ENCODE results near the gene SLC5A11.
"Not testable (repeated sequence)": the region's sequence is repeated elsewhere in the genome, so short reads cannot be mapped to it uniquely, and the experiment has no call there.

SLC5A11 gene

DNA sequence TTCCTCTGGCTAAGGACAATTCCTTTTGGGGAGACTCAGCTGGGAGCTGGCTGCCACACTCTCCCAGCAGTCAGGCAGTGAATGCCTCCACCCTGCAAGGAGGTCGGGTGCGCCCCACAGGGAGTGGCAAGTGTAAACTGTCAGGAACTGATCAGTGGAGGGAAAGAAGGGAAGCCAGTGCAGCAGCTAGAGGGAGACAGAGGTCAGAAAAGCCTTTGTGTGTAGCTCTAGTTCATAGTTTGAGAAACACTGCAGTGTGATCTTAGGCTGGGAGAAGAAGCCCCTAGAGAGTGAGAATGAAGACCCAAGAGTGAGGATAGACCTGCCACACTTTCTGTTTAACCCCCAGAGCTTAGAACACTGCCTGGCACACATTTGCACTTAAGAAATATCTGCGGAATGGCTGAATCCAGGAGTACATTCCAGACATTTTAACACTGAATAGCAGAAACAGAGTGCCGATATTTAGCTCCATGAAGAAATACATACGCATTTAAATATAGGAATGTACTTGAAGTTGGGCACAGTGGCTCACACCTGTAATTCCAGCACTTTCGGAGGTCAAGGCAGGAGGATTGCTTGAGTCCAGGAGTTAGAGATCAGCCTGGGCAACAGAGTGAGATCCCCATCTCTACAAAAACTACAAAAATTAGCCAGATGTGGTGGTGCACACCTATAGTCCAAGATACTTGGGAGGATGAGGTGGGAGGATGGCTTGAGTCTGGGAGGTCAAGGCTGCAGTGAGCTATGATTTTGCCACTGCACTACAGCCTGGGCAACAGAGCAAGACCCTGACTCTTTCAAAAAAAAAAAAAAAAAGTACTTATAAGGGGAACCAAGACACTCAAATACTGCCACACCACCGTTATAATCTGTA, 11.1 kb upstream of the SLC5A11 start:
- peak; percentile 31 for DNase-seq (ENCODE audit: low spot score)

GRCh38 chr16:24836836-24837235, 8.9 kb upstream of the SLC5A11 start:
- no peak for DNase-seq (ENCODE audit: low spot score)

- no peak for DNase-seq (ENCODE audit: low spot score)
Observed at GRCh38 chr16:24837969-24838368, 7.8 kb upstream of the SLC5A11 start.

- peak; percentile 5 for DNase-seq (ENCODE audit: low spot score)
Observed at GRCh38 chr16:24838554-24839266, 7.1 kb upstream of the SLC5A11 start.

- DNase-seq (ENCODE audit: low spot score): no peak
Observed at GRCh38 chr16:24839347-24839972, 6.3 kb upstream of the SLC5A11 start.

DNA sequence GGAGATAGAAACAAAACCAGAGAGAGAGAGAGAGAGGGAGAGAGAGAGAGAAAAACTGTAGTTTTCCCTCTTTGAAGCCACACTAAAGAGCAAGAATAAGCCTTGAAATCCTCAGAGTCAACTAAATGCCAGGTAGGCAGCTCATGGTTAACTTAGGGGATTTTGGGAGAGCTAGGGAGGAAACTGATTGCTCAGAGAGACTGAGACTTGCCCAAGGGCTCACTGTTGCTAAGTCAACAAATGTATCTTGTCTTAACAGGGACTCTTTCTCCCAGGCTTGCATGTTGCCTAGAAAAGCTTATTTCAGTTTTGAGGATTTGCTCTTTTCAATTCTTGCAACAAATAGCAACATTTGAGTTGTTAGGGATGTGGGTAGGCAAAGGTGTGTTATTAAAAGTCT, 4.5 kb upstream of the SLC5A11 start:
- no peak for DNase-seq (ENCODE audit: low spot score)

DNA sequence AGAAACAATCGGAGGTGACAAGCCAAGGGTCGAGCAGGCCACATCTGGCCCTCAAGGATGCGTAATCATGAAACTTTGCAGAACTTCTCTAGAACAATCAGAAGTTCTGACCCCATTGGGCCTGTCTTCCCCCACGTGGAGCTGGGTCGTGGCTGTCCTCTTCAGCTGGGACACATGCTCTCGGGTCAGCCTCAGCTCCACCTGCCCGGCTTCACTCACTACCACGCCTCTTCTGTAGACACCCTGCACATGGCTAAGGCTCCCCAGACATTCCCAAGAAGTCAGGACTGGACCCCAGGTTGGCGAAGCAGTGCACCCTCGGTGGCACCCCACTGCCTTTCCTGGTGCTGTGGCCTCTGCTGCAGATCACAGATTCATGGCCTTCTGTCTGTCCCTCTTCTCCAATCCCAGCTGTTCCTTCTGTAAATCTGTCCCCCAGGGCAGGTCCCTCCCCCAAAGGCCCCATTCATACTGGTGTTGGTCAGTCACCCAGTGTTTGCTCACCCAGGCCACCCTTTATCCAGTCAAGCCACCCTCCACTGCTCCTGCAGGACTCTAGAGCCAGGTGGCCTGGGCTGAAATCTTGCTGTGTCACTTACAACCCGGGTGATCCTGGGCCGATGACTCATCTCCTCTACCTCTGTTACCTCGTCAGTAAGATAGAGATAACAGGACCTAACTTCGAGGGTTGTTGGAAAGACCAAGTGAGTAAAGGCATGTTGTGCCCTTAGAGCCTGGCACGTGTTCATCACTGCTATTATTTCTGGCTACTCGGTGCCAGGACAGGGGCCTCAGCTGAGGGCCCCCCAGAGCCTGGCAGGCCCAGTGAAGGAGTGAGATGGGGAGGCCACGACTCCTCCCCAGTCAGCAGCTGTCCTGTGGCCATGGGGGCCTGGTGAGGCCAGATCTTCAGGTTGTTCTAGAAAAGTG, 1.4 kb upstream of the SLC5A11 start:
- DNase-seq (ENCODE audit: low spot score): peak; percentile 25

- DNase-seq (ENCODE audit: low spot score): not testable (repeated sequence)
Observed at GRCh38 chr16:24845031-24845365, 765 bp upstream of the SLC5A11 start.

DNA sequence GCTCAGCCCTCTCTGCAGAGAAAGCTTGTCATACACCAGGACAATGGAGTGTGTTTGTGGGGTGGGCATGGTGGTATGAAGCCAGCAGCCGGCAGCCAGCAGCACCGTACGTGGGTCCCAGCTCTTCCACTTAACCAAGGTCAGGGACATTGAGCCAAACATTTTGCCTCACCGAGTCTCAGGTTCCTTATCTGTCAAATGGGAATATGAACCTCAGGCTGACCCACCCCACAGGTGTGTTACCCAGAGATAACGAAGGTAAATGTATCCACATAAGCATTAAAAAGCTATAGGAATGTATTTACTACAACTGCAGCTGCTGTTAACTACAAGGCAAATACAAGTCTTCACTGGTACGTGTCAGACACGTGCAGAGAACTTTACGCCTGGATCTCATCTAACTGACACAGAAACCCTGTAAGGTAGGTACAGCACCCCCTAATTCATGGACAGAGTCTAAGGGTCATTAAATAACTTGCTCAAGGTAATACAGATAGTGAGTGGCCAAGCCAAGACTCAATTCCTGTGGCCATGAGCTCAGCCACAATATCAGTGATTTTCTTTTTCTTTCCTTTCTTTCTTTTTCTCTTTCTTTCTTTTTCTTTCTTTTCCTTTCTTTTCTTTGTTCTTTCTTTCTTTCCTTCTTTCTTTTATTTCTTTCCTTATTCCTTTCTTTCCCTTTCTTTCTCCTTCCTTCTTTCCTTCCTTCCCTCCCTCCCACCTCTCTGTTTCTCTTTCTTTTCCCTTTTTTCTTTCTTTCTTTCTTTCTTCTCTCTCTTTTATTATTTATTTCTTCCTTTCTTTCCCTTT, 990 bp downstream of the SLC5A11 start:
- no peak for DNase-seq (ENCODE audit: low spot score)

DNA sequence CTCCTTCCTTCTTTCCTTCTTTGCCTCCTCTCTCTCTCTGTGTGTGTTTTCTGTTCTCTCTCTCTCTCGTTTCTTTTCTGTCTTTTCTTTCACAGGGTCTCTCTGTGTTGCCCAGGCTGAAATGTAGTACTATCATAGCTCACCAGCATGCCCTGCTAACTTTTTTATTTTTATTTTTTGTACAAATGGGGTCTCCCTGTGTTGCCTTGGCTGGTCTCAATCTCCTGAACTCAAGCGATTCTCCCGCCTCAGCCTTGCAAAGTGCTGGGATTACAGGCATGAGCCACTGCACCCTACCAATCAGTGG, 1.5 kb downstream of the SLC5A11 start:
- no peak for DNase-seq (ENCODE audit: low spot score)

GRCh38 chr16:24848065-24848464, 2.3 kb downstream of the SLC5A11 start:
- no peak for DNase-seq (ENCODE audit: low spot score)

DNA sequence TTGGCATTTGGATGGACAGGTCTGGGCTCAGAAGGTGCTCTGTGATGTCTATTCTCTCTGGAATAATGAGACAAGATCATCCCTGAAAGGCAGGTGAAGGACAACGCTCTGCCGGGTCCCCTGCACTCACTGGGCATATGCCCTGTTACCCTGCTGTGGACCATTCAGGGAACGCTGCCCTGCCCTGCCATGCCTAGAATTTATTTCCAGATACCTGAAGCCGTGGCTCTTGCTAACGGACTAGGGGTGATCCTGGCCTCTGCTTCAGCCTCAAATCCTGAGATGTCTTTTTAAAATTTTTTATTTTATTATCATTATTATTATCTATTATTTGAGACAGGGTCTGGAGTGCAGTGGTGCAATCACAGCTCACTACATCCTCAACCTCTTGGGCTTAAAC, 3.9 kb downstream of the SLC5A11 start:
- no peak for DNase-seq (ENCODE audit: low spot score)

- no peak for DNase-seq (ENCODE audit: low spot score)
Observed at GRCh38 chr16:24850289-24850938, 4.7 kb downstream of the SLC5A11 start.

DNA sequence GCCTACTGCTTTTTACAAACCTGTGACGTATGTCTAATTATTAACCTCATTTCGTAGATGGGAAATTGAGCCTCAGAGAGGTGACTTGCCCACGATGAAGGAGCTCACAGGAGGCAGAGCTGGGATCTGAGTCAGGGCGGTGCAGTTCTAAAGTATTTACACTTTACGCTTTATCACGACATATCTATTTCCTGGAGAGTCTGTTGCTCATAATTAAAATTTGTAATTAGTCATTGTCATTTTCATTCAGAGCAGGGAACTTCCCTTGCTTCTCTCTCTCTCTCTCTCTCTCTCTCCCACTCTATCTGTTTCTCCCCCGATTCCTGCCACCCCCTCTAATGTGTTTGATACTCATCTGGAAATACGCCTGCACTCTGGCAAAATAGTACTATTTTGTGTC, 5.9 kb downstream of the SLC5A11 start:
- DNase-seq (ENCODE audit: low spot score): no peak

GRCh38 chr16:24852281-24852721, 6.5 kb downstream of the SLC5A11 start:
- no peak for DNase-seq (ENCODE audit: low spot score)

GRCh38 chr16:24853169-24853824, 7.5 kb downstream of the SLC5A11 start:
- DNase-seq (ENCODE audit: low spot score): no peak

DNA sequence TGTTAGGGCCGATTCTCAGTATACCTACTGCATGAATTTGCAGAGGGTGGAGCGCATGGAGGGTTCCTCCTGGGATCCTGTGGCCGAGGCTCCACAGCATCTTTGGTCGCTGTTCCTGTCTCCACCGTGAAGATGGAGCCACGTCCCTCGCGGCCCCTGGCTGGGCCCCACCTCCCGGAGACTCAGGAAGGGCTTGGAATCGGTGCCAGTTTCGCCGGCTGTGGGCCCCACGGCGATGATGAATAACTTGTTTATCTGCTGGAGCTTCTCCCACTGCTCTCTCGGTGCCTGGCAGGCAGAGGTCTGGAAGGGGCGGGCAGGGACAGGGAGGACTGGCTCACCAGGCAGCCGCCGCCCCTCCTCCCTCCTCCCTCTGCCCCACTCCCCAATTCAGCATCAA, 8.1 kb downstream of the SLC5A11 start:
- DNase-seq (ENCODE audit: low spot score): no peak

- no peak for DNase-seq (ENCODE audit: low spot score)
Observed at GRCh38 chr16:24854607-24855171, 8.9 kb downstream of the SLC5A11 start.

DNA sequence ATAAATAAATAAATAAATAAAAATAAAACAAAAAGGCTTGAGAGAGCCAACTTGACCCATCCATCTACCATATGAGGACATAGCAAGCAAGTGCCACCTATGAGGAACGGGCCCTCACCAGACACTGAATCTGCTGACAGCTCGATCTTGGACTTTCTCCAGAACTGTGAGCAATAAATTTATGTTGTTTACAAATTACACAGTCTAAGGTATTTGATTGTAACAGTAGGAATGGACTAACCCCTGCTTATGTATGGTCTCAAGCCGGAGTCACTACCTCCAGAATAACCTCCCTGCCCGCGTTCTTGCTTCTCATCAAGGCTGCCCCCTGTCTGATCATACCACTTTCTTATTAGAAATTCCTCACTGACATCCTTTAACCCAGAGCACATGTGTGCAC, 9.9 kb downstream of the SLC5A11 start:
- DNase-seq (ENCODE audit: low spot score): no peak

DNA sequence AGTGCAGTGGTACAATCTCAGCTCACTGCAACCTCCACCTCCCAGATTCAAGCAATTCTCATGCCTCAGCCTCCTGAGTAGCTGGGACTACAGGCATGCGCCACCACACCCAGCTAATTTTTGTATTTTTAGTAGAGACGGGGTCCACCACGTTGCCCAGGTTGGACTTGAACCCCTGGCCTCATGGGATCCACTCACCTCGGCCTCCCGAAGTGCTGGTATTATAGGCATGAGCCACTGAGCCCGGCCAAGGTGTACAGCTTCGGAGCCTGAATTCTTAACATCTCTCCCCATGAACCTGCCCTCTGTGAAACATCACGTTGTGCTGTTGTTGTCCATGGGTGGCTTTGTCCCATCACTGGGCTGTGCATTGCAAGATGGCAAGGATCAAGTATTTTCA, 11.1 kb downstream of the SLC5A11 start:
- not testable (repeated sequence) for DNase-seq (ENCODE audit: low spot score)
